GM20431 (cell line): Measurements from ENCODE around the gene POU2F3.

Experiments
- in situ Hi-C: fragments of 300-500 bp; cut with MseI, MboI; formaldehyde crosslinking; loops from one replicate; pipeline ENCODE4 v1.15.0; 2020; ENCODE audit warnings: low sequenced_read_pairs; ENCODE audit not compliant: unreplicated experiment

The POU2F3 gene

DNA sequence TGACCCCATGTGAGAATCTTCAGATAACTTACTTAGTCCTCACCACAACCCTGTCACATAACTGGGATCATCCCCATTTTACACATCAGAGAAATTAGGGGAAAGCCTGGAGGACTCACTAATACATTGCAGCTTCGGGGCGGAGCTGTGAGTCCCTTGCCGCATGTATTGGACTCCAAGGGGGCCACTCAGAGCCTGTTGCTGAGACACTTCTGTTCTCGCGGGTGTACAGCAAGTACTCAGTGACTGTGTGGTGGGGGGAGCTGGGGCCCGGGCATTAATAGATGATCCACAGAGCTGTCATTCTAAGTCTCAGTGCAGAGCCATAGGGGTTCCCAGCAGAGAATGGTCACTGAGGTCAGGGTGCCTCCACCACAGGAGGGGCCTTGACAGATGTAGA is 15.6 kb upstream of the POU2F3 start:
- in situ Hi-C loops: loop anchor here (10.0 kb wide), 1 partner anchor 50 kb away; no protein-coding TSS in a partner anchor

DNA sequence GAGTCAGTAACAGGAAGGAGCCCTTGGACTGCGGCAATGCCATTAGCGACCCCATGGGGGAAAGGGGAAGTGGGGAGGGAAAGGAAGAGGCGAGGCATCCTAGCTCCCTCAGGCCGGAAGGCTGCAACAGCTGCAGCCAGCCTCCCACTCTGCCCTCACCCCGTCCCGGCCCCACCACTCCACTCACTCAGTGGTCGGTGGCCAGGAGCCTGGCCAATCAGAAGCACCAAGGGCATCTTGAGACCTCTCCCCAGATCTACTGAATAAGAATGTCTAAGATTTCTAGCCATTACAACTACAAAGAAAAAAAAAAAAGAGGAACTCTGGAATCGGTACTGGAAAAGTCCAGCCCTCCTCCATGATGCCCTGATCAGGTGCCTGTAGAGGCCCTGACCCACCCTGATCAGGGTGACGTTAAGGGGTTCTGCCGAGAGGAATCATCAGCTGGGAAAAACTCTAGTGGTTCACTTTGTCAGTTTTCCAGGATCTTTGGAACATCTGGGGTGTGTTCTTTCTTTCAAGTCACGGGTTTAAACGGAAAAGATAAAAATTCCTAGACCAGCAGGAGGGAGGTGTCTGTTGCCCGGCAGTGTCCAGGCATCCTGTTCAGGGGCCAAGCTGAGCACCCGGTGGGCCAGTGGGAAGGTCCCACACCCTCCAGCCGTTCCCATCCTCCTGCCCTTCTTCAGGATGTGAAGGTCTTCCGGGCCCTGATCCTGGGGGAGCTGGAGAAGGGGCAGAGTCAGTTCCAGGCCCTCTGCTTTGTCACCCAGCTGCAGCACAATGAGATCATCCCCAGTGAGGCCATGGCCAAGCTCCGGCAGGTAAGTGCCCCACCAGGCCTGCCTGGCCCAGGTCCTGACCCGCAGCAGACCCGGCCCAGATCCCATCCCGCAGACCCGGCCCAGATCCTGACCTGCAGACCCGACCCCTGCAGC is 14.7 kb upstream of the POU2F3 start:
- in situ Hi-C loops: loop anchor here (10.0 kb wide), 1 partner anchor 50 kb away; no protein-coding TSS in a partner anchor

DNA sequence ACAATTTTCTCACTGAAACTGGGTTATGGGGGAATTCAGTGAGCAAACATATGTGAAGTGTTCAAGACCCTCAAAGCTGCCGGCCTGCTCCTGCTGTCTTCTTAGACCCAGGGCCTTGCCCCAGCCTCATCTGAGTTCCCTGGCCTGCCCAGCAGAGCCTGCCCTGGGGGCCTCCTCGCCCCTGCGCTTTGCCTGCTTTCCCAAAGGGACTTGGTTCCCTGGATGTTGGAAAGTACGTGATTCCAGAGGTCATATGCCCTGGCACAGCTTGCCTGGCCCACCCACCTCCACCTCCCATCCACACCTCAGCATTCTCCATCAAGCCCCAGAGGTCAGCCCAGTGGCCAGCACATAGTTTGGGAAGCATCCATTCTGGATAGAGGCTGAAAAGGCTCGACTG is 13.7 kb upstream of the POU2F3 start:
- in situ Hi-C loops: loop anchor here (10.0 kb wide), 1 partner anchor 51 kb away; no protein-coding TSS in a partner anchor

DNA sequence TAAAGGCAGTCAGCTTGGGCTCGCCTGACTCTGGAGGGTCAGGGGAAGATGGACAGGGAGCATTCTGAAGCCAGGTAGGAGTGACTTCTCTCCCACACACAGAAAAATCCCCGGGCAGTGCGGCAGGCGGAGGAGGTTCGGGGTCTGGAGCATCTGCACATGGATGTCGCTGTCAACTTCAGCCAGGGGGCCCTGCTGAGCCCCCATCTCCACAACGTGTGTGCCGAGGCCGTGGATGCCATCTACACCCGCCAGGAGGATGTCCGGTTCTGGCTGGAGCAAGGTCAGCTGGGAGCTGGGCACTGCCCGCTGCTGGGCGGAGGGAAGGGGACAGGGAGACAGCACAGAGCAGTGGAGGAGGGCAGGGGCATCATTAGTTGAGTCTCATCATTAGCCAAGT is 13.2 kb upstream of the POU2F3 start:
- in situ Hi-C loops: loop anchor here (10.0 kb wide), 1 partner anchor 52 kb away; no protein-coding TSS in a partner anchor

DNA sequence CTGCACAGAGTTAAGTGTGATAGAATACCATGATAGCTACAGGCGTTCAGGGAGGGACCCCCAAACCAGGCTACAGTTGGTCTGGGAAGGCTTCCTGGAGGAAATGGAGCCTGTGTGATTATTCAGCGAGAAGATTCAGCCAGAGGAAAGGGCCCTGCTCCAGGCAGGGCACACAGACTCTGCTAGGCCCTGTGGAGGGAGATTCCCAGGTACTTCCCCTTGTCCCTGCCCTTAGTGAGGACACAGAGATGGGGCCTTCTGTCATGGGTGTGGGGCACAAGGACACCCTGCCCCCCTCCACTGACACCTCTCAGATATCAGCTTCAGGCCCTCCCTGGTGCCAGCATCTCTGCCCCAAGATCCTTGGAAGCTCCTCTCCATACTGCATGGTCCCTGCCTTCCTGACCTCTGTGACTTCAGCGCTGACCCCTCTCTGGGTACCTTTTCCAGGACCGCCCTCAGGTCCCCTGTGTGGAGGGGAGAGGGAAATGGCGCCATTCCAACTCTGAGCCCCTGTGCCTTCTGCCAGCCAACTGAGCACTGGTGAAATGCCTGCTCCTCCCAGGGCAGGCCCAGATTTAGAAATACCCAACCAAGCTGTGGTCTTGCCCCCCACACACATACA is 12.6 kb upstream of the POU2F3 start:
- in situ Hi-C loops: loop anchor here (10.0 kb wide), 1 partner anchor 53 kb away; no protein-coding TSS in a partner anchor

DNA sequence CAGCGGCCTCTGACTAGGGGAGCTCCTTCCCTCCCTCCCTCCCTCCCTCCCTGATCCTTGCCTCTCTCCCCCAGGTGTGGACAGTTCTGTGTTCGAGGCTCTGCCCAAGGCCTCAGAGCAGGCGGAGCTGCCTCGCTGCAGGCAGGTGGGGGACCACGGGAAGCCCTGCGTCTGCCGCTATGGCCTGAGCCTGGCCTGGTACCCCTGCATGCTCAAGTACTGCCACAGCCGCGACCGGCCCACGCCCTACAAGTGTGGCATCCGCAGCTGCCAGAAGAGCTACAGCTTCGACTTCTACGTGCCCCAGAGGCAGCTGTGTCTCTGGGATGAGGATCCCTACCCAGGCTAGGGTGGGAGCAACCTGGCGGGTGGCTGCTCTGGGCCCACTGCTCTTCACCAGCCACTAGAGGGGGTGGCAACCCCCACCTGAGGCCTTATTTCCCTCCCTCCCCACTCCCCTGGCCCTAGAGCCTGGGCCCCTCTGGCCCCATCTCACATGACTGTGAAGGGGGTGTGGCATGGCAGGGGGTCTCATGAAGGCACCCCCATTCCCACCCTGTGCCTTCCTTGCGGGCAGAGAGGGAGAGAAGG is 11.1 kb upstream of the POU2F3 start:
- in situ Hi-C loops: loop anchor here (10.0 kb wide), 1 partner anchor 54 kb away; no protein-coding TSS in a partner anchor

DNA sequence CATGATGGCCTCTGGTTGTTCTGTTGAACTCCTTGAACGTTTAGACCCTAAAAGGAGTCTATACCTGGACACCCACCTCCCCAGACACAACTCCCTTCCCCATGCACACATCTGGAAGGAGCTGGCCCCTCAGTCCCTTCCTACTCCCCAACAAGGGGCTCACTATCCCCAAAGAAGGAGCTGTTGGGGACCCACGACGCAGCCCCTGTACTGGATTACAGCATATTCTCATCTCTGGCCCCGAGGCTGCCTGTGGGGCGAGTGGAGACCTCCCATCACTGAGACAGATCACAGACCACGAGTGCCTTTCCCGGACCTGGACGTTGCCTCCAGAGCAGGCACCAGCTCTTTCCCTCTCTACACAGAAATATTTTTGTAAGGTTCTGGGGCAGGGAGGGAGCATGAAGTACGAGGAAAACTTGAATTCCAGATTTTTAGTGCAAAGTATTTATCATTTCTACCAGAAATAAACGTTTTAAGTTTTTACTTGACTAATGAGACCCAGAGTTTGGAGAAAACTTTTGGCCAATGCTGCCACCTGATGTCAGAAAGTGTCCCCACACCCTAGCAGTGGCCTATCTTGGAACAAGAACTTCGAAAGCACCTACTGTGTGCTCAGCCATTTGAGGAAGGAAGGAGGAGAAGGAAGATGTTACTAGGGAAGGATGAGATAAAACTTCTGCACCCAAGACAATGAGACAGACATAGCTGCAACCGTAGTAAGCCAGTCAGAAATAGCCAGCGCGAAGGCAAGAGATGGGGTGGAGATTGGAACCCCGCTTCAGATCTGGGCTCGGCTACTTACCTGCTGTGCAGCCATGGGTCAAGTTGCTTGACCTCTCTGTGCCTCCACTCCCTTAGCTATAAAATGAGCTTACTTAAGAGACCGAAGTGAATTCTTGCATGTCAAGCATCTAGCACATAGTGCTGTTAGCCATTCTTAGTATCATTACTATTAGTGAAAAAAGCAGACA is 10.2 kb upstream of the POU2F3 start:
- in situ Hi-C loops: loop anchor here (5.0 to 10.0 kb wide), 2 partner anchors 55 to 68 kb away; no protein-coding TSS in a partner anchor

DNA sequence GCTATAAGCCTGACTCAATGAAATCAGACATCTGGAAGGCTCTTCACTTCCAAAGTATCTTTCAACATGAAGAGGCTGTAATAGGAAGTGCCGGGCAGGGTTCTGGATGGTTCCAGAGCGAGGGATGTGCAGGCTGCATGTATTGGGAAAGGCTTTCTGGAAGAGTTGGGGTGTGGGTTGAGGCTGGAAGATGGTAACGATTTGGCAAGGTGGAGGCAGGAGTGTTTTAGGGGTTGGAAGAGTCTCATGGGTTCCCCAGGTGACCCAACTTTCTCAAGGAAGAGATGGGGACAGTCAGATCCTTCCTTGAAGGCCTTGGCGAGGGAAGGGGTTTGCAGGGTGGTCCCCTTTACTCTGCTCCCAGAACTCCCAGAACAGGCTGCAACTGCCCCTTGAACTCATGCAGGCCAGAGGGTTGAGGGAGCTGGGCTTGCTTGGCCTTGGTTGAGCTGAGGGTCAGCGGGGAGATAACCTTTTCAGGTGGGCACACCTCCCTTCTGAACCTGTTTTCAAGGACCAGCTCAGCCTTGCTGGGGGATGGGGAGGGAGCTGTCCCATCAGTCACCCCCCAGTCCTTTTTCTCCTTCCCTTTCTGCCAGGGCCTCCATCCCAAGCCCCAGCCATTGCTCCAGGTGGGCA is 9.4 kb upstream of the POU2F3 start:
- in situ Hi-C loops: loop anchor here (5.0 kb wide), 1 partner anchor 67 kb away; no protein-coding TSS in a partner anchor

DNA sequence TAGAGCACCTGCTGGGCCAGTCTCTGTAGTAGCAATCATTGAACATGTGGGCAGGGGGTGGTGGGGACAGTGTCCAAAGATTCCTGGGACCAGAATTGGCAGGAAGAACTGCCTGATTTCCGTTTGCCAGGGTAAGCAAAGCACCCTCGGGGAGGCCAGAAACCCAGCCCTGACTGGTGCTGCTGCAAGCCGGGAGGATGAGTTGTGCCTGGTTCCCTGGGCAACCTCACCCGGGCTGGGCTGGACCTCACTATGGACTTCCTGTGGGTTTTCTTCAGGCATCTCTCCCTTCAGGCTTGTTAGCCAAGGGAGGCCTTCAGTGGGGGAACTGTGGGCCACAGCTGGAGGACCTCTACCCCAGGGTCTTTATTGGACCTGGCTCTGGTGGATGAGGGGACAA is 8.0 kb upstream of the POU2F3 start:
- in situ Hi-C loops: loop anchor here (5.0 kb wide), 1 partner anchor 65 kb away; no protein-coding TSS in a partner anchor

DNA sequence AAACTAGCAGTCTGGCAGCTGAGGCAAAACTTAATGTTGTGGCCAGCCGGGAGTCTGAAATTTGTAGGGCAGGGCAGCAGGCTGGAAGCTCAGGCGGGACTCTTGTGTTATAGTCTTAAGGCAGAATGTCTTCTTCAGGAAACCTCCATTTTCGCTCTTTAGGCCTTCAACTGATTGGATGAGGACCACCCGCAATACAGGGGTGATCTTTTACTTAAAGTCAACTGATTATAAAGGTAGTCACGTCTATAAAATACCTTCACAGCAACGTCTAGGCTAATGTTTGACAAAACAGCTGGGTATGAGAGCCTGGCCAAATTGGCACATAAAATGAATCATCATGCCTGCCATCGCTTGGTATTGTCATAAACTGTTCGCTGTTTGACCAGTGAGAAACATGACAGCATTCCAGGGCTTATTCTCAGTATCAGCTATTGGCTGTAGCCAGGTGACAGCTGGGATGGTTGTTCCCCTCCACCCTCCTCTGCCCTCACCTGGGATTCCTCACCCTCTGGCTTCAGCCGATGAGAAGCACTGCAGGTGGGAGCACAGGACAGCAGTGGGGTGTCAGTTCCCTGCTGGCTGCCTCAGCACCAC is 6.6 kb upstream of the POU2F3 start:
- in situ Hi-C loops: loop anchor here (5.0 kb wide), 1 partner anchor 64 kb away; no protein-coding TSS in a partner anchor

DNA sequence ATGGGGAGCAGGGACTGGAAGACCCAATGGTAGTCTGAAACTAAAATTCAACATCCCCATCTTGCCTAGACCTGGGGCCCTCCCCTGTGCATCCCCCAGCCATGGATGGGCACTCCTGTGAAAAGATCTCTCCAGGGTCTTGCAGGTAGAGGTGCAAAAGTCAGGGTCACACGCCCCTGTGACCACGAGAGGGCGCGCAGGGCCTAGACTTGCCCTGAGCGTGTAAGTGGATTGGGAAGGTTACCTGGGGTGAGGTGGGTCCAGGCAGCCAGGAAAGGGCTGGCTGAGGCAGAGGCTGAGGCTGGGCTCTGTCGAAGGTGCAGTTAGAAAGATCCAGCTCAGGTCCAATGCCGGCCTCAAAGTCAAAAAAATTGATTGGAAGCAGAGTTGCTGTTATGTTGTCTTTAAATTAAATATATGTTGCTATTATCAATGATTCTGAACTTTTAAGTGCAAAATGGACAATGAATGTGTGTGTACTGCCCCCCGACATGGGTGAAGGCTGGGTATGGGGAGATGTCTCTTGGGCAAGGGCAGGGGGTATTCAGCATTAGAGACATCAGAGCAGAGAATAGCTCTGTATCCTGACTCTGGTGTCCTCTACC is 4.8 kb upstream of the POU2F3 start:
- in situ Hi-C loops: no loop called here

DNA sequence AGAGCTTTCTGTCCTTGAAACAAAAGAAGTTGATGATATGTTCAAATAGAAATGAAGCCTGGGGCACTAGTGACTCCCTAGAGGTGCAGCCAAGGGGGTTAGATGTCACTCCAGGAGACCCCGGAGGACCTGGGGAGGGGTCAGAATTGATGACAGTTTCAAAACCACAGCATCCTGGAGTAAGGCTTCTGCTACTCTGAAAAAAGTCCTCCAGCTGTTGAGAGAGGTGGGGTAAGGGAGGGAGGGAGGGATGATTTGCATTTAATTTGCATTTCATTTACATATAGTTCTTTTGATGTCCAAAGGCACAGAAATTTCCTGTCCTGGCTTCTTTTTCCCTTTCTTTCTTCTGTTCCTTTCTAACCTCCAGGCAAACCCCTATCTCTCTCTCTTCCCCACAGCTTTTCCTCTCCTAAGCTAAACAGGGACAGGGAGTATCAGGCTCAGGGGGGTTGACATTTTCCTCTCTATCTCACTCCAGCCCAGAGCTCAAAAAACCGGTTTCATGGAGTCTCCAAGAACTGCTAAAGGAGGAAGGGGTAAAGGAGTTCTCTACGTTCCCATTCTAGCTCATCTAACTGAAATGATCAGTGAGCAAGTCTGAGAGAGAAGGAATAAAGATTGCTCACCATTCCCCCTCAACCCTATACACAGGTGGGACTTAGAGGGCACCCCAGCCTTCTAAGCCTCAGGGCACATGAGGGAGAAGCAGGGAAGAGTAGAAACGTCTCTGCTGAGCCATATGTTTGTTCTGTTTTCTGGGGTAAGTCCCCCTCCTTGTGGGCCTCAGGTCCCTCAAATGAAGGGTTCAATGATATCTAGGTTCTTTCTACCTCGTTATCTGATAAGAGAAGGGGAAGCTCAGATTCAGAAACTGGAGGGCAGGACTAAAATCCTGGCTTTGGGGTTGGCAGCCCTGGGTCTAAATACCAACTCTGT is 3.5 kb upstream of the POU2F3 start:
- in situ Hi-C loops: no loop called here

DNA sequence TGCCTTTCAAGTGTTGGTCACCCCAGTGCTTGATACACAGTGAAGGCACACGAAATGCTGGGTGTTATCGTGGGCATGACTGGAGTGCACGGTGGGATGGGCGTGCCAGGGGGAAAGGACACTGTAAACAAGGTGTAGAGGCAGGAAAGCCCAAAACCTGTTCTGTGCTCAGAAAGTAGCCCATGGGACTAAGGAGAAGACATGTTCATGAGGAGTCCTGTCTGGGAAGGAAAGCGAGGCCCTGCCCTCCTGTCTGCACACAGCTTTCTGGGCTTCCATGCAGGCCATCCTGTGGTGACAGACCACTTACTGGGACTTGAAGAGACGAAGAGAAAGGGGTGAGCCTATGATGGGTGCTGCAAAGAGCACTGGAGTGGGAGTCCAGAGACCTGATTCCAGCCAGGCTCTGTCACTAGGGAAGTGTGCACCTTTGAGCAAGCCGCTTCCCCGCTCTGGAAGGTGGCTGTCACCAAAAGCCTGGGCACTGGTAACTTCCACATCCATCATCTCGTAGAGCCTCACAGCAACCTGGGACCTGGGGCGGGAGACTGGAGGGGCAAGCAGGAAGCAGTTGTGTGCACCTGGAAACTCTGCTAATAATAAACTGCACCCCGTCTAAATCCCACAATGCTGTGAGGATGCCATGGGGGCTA is 846 bp upstream of the POU2F3 start:
- in situ Hi-C loops: no loop called here

DNA sequence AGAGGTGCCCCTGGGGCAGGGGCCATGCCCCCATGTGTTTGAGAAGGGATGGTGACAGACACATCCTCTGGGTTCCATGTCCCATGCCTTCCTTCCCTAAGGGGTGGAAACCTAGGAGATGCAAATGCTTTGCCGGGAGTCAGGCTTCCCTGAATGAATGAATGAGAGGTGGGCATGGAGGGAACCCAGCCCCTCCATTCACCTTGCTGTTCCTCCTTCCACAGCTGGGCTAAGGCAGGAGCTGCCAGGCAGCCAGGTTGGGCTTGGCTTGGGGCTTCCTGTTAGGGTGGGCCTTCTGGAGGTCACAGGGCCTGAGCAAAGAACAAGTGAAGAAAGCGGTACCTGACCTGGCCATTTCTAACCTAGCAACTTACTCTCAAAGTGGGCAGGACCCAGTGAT is 926 bp downstream of the POU2F3 start:
- in situ Hi-C loops: no loop called here

DNA sequence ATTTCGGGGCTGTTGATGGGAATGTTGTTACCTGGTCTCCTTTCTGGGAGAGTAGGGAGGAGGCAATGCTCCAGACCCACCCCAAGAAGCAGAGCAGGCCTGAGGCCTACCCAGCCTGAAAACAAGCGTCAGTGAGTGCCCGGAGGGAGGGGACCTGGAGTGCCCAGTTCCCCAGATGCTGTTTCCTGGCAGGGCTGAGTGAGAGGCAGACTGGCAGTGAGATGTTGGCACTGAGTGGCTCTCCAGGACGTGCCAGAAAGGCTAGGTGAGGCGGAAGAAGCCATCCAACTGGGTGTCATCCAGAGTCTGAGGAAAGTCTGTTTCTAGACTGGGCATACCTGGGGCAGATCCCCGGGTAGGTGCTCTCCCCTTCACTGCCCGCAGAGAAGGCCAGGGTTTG is 1.3 kb downstream of the POU2F3 start:
- in situ Hi-C loops: no loop called here

DNA sequence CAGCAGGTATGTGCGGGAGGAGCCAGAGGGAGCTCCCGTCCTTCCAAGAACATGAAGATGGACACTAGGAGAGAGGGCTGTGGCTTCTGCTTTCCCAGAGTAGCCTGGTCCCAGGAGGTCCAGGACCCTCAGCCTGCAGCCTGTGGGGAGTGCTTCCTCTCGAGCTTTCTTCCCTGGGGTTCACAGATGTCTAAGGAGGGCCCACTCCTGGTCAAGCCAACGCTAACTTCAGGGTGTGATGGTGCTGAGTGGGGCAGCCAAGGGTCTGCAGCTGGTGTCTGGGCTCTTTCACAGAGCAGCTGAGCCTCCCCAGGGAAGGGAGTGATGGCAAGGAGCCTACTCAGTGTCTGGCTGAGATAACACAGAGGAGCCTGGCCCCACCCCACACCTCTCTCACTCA is 3.3 kb downstream of the POU2F3 start:
- in situ Hi-C loops: no loop called here
